Caco-2 (cell line): Measurements from ENCODE around the gene CSN2. TPM values are rescaled to one million over a fixed set of nuclear protein-coding genes. Genes with fewer than 3 reads are reported as not detected.

Experiments used
- BruUV-seq: library from RNA; stranded (reverse); fragments of 400-500 nt; replicated peaks from 2 replicates; lab custom pipeline; 2021; lab: Mats Ljungman, UMichigan
- CTCF ChIA-PET: fragments of 300-600 bp; sonication (Branson Sonifier 250); formaldehyde crosslinking; loops from one replicate; lab custom pipeline; 2022; ENCODE audit warnings: antibody characterized with exemption; lab: Charles Lee
- POLR2A ChIA-PET: fragments of 300-600 bp; sonication (Branson Sonifier 250); formaldehyde crosslinking; loops from one replicate; lab custom pipeline; 2022; ENCODE audit warnings: antibody characterized with exemption; lab: Charles Lee
- DNase-seq, 2 experiments: peaks; one replicate each; pipeline versions ENCODE4 v3.0.0 to v3.0.0-alpha.2; 2020 to 2022
- H3K27me3 ChIP-seq: replicated peaks from 2 replicates; pipeline ENCODE4 v1.6.0; 2011; ENCODE audit warnings: low read length; ENCODE audit not compliant: control insufficient read depth, insufficient read depth
- H3K36me3 ChIP-seq: 2 replicates; pipeline ENCODE4 v1.5.1; 2011; ENCODE audit warnings: low read length; ENCODE audit not compliant: control insufficient read depth, insufficient read depth
- H3K4me1 ChIP-seq: fragments of 250-450 bp; sonication (Bioruptor Pico); 2 replicates; pipeline ENCODE4 v1.5.1; 2020; ENCODE audit warnings: mild to moderate bottlenecking
- H3K4me3 ChIP-seq: 2 replicates; pipeline ENCODE4 v1.5.1; 2011; ENCODE audit warnings: low read depth, mild to moderate bottlenecking, control low read depth, low read length
- H3K9me3 ChIP-seq: fragments of 250-450 bp; sonication (Bioruptor Pico); 2 replicates; pipeline ENCODE4 v1.5.1; 2020; ENCODE audit warnings: mild to moderate bottlenecking, moderate library complexity
- H3K27ac Mint-ChIP-seq: one replicate; pipeline ENCODE4 v1.8.0; 2022; ENCODE audit warnings: mixed read lengths; ENCODE audit not compliant: unreplicated experiment
- H3K27me3 Mint-ChIP-seq: one replicate; pipeline ENCODE4 v1.8.0; 2022; ENCODE audit warnings: mixed read lengths; ENCODE audit not compliant: insufficient read depth, unreplicated experiment
- H3K36me3 Mint-ChIP-seq: one replicate; pipeline ENCODE4 v1.8.0; 2022; ENCODE audit warnings: mild to moderate bottlenecking, mixed read lengths; ENCODE audit not compliant: insufficient read depth, unreplicated experiment
- H3K4me1 Mint-ChIP-seq: one replicate; pipeline ENCODE4 v1.8.0; 2022; ENCODE audit warnings: low read depth, mixed read lengths; ENCODE audit not compliant: unreplicated experiment
- H3K4me3 Mint-ChIP-seq: one replicate; pipeline ENCODE4 v1.8.0; 2022; ENCODE audit warnings: mild to moderate bottlenecking, moderate library complexity, mixed read lengths; ENCODE audit not compliant: unreplicated experiment
- H3K9me3 Mint-ChIP-seq: one replicate; pipeline ENCODE4 v1.8.0; 2022; ENCODE audit warnings: mixed read lengths; ENCODE audit not compliant: unreplicated experiment
- CTCF ChIP-seq, 2 experiments: fragments of 200-600 bp in 1 of 2; IDR thresholded peaks; 1 replicate in 1 of 2; 2 replicates in 1 of 2; pipeline versions ENCODE4 v1.5.1 to v1.8.0; 2011 to 2022; ENCODE audit warnings: antibody characterized with exemption in 1 of 2, control low read depth in 1 of 2, inconsistent platforms in 1 of 2, low read depth in 1 of 2, low read length in 1 of 2, mild to moderate bottlenecking in 1 of 2, moderate library complexity in 1 of 2; ENCODE audit not compliant: insufficient read depth in 1 of 2, severe bottlenecking in 1 of 2, unreplicated experiment in 1 of 2
- intact Hi-C: fragments of 100-400 bp; cut with micrococcal nuclease; formaldehyde crosslinking; loops from one replicate; pipeline ENCODE4 v1.10.0; 2022; ENCODE audit not compliant: unreplicated experiment
- total RNA-seq: library from RNA; stranded (reverse); gene quantifications from 2 replicates; pipeline ENCODE4 v1.2.3, GENCODE V29; 2022

CSN2 gene
- total RNA-seq, 1 experiment from 2014 or later, result not detected

- peak overlapping the region; percentile 54 for H3K27ac Mint-ChIP-seq
- Histone ChIP-seq H3K27me3 (no peaks in the 10 kb centered on the region), H3K36me3 (no peaks in the 10 kb centered on the region), H3K4me1 (peaks cover 25% of the 10 kb centered on the region), H3K4me3 (no peak overlapping the region), H3K9me3 (no peaks in the 10 kb centered on the region)
- no TSS peak for BruUV-seq
- H3K27me3 Mint-ChIP-seq, result no peaks in the 10 kb centered on the region
- DNase-seq, result peak; percentile 33 to 59
- peak overlapping the region; percentile 28 for H3K4me3 Mint-ChIP-seq
- CTCF ChIA-PET, result interaction anchor here (1.8 kb wide), 1 partner anchor 199 kb away, joined by 12 read pairs; no protein-coding TSS in a partner anchor
- no peak for TF ChIP-seq CTCF (IDR thresholded peaks at IDR 0.05; ENCODE audit: insufficient read depth in 1 of 2, low read depth in 1 of 2, low read length in 1 of 2, severe bottlenecking in 1 of 2, unreplicated experiment in 1 of 2)
- POLR2A ChIA-PET, result interaction anchor here (1.5 kb wide), 1 partner anchor 199 kb away, joined by 5 read pairs; no protein-coding TSS in a partner anchor
- no peaks in the 10 kb centered on the region for H3K36me3 Mint-ChIP-seq
- intact Hi-C loops, result loop anchor here (5.0 kb wide), 1 partner anchor 87 kb away; no protein-coding TSS in a partner anchor
- peaks cover 15% of the 10 kb centered on the region for H3K9me3 Mint-ChIP-seq
- peaks cover 20% of the 10 kb centered on the region for H3K4me1 Mint-ChIP-seq
These were observed 18.5 kb upstream of the CSN2 start for GRCh38 chr4:69984030-69984443.

GRCh38 chr4:69977582-69977981, 12.1 kb upstream of the CSN2 start:
- H3K4me3 Mint-ChIP-seq, result no peak overlapping the region
- H3K36me3 ChIP-seq, result no peaks in the 10 kb centered on the region
- intact Hi-C loops, result loop anchor here (1.0 kb wide), 1 partner anchor 41 kb away; no protein-coding TSS in a partner anchor
- no peaks in the 10 kb centered on the region; the same call in 1 of the 2 replicates for H3K9me3 ChIP-seq
- H3K4me1 ChIP-seq, result peaks cover 2% of the 10 kb centered on the region; the same call in 1 of the 2 replicates
- BruUV-seq, result no TSS peak
- POLR2A ChIA-PET, result no interaction called here
- CTCF ChIA-PET, result no interaction called here
- TF ChIP-seq CTCF (IDR thresholded peaks at IDR 0.05; ENCODE audit: insufficient read depth in 1 of 2, low read depth in 1 of 2, low read length in 1 of 2, severe bottlenecking in 1 of 2, unreplicated experiment in 1 of 2), result no peak
- H3K27ac Mint-ChIP-seq, result no peak overlapping the region
- DNase-seq, result no peak
- H3K27me3 ChIP-seq, result no peaks in the 10 kb centered on the region
- H3K36me3 Mint-ChIP-seq, result no peaks in the 10 kb centered on the region
- peaks cover 12% of the 10 kb centered on the region for H3K4me1 Mint-ChIP-seq
- peaks cover 28% of the 10 kb centered on the region for H3K9me3 Mint-ChIP-seq
- H3K4me3 ChIP-seq, result no peak overlapping the region
- H3K27me3 Mint-ChIP-seq, result no peaks in the 10 kb centered on the region

GRCh38 chr4:69974631-69975030, 9.1 kb upstream of the CSN2 start:
- no TSS peak for BruUV-seq

More at GRCh38 chr4:69974631-69975030, 9.1 kb upstream of the CSN2 start:
- H3K27ac Mint-ChIP-seq, result no peak overlapping the region
- DNase-seq, result no peak
- TF ChIP-seq CTCF (IDR thresholded peaks at IDR 0.05; ENCODE audit: insufficient read depth in 1 of 2, low read depth in 1 of 2, low read length in 1 of 2, severe bottlenecking in 1 of 2, unreplicated experiment in 1 of 2), result no peak
- POLR2A ChIA-PET, result no interaction called here
- H3K4me1 ChIP-seq, result no peaks in the 10 kb centered on the region
- H3K9me3 ChIP-seq, result no peaks in the 10 kb centered on the region; the same call in 1 of the 2 replicates
- CTCF ChIA-PET, result no interaction called here
- H3K27me3 ChIP-seq, result no peaks in the 10 kb centered on the region
- H3K4me1 Mint-ChIP-seq, result peaks cover 12% of the 10 kb centered on the region
- peaks cover 18% of the 10 kb centered on the region for H3K9me3 Mint-ChIP-seq
- H3K4me3 ChIP-seq, result no peak overlapping the region
- intact Hi-C loops, result no loop called here
- no peaks in the 10 kb centered on the region for H3K36me3 Mint-ChIP-seq
- no peaks in the 10 kb centered on the region for H3K27me3 Mint-ChIP-seq
- no peak overlapping the region for H3K4me3 Mint-ChIP-seq
- H3K36me3 ChIP-seq, result no peaks in the 10 kb centered on the region
